ENCODE data around the gene ZNF248. TPM values are rescaled to one million over a fixed set of nuclear protein-coding genes. Genes with fewer than 3 reads are reported as not detected.

ZNF248 gene
- total and polyA plus RNA-seq, 9 of the 15 experiments (the other 6 are each of a cell fraction or from before 2014, with no cell fraction given), result 4.5 to 16.5 (median 10.2) TPM

GRCh38 chr10:37765216-37765615 is 92.2 kb downstream of the ZNF248 start:
- Histone ChIP-seq H3K36me3 (ENCODE audit: control insufficient read depth, insufficient read depth, low read length) (no peaks in the 10 kb centered on the region), H3K4me3 (no peak overlapping the region), H3K79me2 (ENCODE audit: control insufficient read depth, insufficient read depth, low read length) (no peaks in the 10 kb centered on the region), H3K9me3 (replicated peaks; ENCODE audit: control insufficient read depth, insufficient read depth, low read depth, low read length) (no peaks in the 10 kb centered on the region), H3K4me2 (ENCODE audit: insufficient read depth, low read length) (no peak overlapping the region), H2AFZ (ENCODE audit: low read depth, low read length) (no peak overlapping the region), H3K27me3 (ENCODE audit: control insufficient read depth in 2 of 2, insufficient read depth in 2 of 2, low read length in 2 of 2) (no peaks in the 10 kb centered on the region), H3K4me1 (replicated peaks in 1 of 2; ENCODE audit: control insufficient read depth in 2 of 2, insufficient read depth in 2 of 2, low read length in 2 of 2) (no peaks in the 10 kb centered on the region), H3K9me1 (ENCODE audit: control insufficient read depth, insufficient read depth, low read length) (no peaks in the 10 kb centered on the region), H3K9ac (ENCODE audit: insufficient read depth in 1 of 2, low read depth in 2 of 2, low read length in 2 of 2) (no peak overlapping the region), H3K27ac (ENCODE audit: extremely low read depth, low read depth, low read length) (no peak overlapping the region), H4K20me1 (replicated peaks; ENCODE audit: control insufficient read depth, insufficient read depth, low read length) (no peaks in the 10 kb centered on the region)
- WGBS (ENCODE audit: insufficient coverage, low coverage, missing lambda C conversion rate), result 0% methylated on average over 1 of the region's 1 CpG
- in situ Hi-C loops (cut with MboI), result no loop called here
- intact Hi-C loops (cut with micrococcal nuclease), result no loop called here
- BruUV-seq (replicated peaks), result no TSS peak
- ChIA-PET POLR2A (no interaction called here), CTCF (ENCODE audit: low intra/inter-chr PET ratio) (no interaction called here)
- FAIRE-seq (no peak), ATAC-seq (no peak), DNase-seq (ENCODE audit: extremely low read depth in 1 of 4, low spot score in 3 of 4) (no peak)
- TF ChIP-seq SRF (CRISPR knock-in tag; IDR thresholded peaks at IDR 0.05) (no peak), PTBP1 (IDR thresholded peaks at IDR 0.05; ENCODE audit: low read depth, low read length) (no peak), RBM25 (IDR thresholded peaks at IDR 0.05; ENCODE audit: low read depth, low read length, severe bottlenecking) (no peak), CBX3 (IDR thresholded peaks at IDR 0.05; ENCODE audit: borderline replicate concordance in 1 of 2, low read length in 2 of 2) (no peak), MAFF (IDR thresholded peaks at IDR 0.05; ENCODE audit: low read length) (no peak), HMG20B (CRISPR knock-in tag; IDR thresholded peaks at IDR 0.05) (no peak), ZNF507 (tag; conservative IDR thresholded peaks at IDR 0.05) (no peak)

- no peaks in the 10 kb centered on the region for H3K9me3 ChIP-seq (replicated peaks; ENCODE audit: control insufficient read depth, insufficient read depth, low read depth, low read length)
- no peaks in the 10 kb centered on the region for H3K79me2 ChIP-seq (ENCODE audit: control insufficient read depth, insufficient read depth, low read length)
- no peaks in the 10 kb centered on the region for H3K27me3 ChIP-seq (ENCODE audit: control insufficient read depth in 2 of 2, insufficient read depth in 2 of 2, low read length in 2 of 2)
- no peak overlapping the region for H2AFZ ChIP-seq (ENCODE audit: low read depth, low read length)
- CTCF ChIA-PET (ENCODE audit: low intra/inter-chr PET ratio), result no interaction called here
- H3K27ac ChIP-seq (ENCODE audit: extremely low read depth, low read depth, low read length), result no peak overlapping the region
- no peak for DNase-seq (ENCODE audit: extremely low read depth in 1 of 4, low spot score in 3 of 4)
- H3K4me1 ChIP-seq (replicated peaks in 1 of 2; ENCODE audit: control insufficient read depth in 2 of 2, insufficient read depth in 2 of 2, low read length in 2 of 2), result no peaks in the 10 kb centered on the region
- no peak overlapping the region for H3K9ac ChIP-seq (ENCODE audit: insufficient read depth in 1 of 2, low read depth in 2 of 2, low read length in 2 of 2)
- POLR2A ChIA-PET, result no interaction called here
- H3K4me2 ChIP-seq (ENCODE audit: insufficient read depth, low read length), result no peak overlapping the region
- no peak for ATAC-seq
- in situ Hi-C loops (cut with MboI), result no loop called here
- H3K36me3 ChIP-seq (ENCODE audit: control insufficient read depth, insufficient read depth, low read length), result no peaks in the 10 kb centered on the region
- H3K9me1 ChIP-seq (ENCODE audit: control insufficient read depth, insufficient read depth, low read length), result no peaks in the 10 kb centered on the region
- H3K4me3 ChIP-seq, result no peak overlapping the region
- BruUV-seq (replicated peaks), result no TSS peak
- no peaks in the 10 kb centered on the region for H4K20me1 ChIP-seq (replicated peaks; ENCODE audit: control insufficient read depth, insufficient read depth, low read length)
- no peak for FAIRE-seq
- intact Hi-C loops (cut with micrococcal nuclease), result no loop called here
- WGBS (ENCODE audit: insufficient coverage, low coverage, missing lambda C conversion rate), result 0% methylated on average over 3 of the region's 3 CpGs
- TF ChIP-seq FOSL1 (tag; conservative IDR thresholded peaks at IDR 0.05) (no peak), TRIM28 (IDR thresholded peaks at IDR 0.05) (no peak), ZNF696 (CRISPR knock-in tag; conservative IDR thresholded peaks at IDR 0.05) (no peak), GATAD2B (IDR thresholded peaks at IDR 0.05; ENCODE audit: borderline replicate concordance) (no peak), KLF13 (tag; IDR thresholded peaks at IDR 0.05; ENCODE audit: borderline replicate concordance, low read depth) (no peak), CREB3 (tag; conservative IDR thresholded peaks at IDR 0.05; ENCODE audit: low read depth) (no peak), HMGXB4 (CRISPR knock-in tag; IDR thresholded peaks at IDR 0.05) (no peak), TCFL5 (CRISPR knock-in tag; conservative IDR thresholded peaks at IDR 0.05) (no peak), HNRNPL (IDR thresholded peaks at IDR 0.05; ENCODE audit: low read depth, low read length) (no peak), ZNF354B (CRISPR knock-in tag; IDR thresholded peaks at IDR 0.05) (no peak)
These were observed 94.3 kb downstream of the ZNF248 start for GRCh38 chr10:37763132-37763531.
